Brain pericyte (primary cell): ENCODE measurements around the gene DRP2.
"Not testable (repeated sequence)": the region's sequence is repeated elsewhere in the genome, so short reads cannot be mapped to it uniquely, and the experiment has no call there.

ENCODE experiments used
- DNase-seq: peaks from one replicate; pipeline ENCODE4 v3.0.0-alpha.2; 2012; ENCODE audit warnings: low read depth, low spot score

DRP2 gene

DNA sequence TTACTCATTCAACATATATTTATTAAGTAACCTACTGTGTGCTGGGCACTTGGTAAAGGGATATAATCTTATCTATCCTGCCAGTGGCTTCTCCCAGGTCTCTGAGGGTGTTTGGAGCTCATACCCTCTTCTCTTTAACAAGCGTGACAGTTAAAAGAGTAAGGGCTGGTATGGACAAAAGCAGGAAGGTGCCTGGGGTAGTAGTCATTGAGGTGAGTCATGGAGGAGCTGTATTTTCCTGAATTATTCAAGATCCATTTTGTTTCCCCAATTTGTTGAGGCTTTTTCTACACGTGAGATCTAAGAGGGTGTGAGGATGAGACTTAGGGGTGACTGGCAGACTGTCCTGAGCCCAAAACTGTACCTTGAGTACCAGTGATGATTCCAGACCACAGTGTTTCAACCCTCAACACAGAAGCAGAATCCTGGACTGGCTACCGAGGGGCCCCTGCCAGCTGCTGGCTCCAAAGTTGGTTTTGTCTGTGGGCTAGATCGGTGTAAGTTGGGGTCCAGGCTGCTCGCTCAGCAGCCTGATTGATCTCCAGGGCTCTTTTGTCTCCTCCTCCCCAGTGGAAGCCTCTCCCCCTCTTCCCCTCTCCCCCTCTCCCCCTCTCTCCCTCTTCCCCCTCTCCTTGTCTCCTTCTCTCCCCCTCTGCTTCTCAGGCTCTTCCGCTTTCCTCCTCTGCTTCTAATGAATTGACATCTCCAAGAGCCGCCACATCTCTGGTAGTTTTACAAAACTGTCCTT lies at the start of gene DRP2:
Gene DRP2, plus strand, starts transcription at position 671 of the 748 bp plus-strand sequence. CDS start 11,862 bp downstream, outside the sequence.
- DNase-seq, result no peak

DNA sequence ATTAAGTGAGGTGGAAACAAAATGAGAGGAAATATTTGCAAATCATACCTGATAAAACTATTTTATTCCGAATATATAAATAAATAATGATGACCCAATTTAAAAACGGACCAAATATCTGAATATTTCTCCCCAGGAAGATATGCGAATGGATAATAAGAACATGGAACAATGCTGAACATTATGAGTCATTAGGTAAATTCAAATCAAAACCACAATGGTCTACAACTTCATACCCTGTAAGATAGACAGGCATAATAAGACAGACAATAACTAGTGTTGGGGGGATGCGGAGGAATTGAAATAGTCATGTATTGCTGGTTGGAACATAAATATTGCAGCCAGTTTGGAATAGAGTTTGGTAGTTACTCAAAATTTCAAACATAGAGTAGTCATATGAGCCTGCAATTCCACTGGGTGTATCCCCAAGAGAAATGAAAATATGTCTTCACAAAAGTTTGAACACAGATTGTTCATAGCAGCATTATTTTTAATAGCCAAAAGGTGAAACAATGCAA lies 47.6 kb upstream of the DRP2 start:
- DNase-seq, result no peak

- DNase-seq, result no peak
These were observed 43.1 kb upstream of the DRP2 start for GRCh38 chrX:101176439-101176838.

DNA sequence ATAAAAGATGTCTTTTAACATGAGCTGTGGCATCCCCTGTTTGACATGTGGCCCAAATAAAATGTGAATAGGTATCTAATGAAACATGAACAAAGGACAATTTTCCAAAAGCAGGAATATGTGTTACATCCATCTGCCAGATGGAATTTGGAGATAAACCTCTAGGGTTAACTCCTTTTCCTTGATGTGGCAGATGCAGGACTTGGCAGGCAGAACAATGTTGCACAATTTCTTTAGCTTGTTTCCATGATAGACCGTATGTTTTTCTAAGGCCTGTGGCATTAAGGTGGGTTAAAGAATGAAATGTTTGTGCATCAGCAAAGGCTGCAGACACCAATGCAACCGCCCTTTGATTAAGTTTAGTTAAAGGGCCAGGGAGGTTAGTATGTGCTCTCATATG lies 34.7 kb upstream of the DRP2 start:
- not testable (repeated sequence) for DNase-seq

GRCh38 chrX:101187961-101188360 lies 31.6 kb upstream of the DRP2 start:
- DNase-seq, result not testable (repeated sequence)

GRCh38 chrX:101190736-101191135 lies 28.9 kb upstream of the DRP2 start:
- no peak for DNase-seq

DNA sequence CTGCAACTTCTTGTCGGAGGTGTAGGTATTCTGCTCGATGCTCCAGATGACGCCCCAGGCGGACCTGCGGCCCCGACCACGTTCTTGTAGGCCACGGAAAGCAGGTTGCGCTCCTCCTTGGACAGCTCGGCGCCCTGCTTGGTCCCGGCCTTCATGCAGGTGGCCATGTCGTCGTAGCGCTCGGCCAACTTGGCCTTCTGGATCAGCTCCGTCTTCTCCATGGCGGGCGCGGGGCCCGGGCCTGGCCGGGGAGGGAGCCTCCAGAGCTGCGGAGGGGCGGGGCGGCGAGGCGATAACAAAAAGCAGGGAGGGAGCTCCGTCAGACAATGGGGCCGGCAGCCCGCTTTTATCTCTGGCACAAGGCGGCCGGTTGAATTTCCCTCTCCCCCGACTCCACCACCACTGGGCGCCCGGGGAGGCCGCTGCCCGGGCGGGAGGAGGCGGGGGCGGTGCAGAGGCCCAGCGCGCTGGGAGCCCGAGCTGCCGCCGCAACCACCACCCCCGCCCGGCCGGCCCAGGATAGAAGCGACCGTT lies 28.3 kb upstream of the DRP2 start:
- DNase-seq, result no peak

GRCh38 chrX:101195442-101196173 lies 24.0 kb upstream of the DRP2 start:
- DNase-seq, result no peak

- DNase-seq, result no peak
These were observed 15.7 kb upstream of the DRP2 start for GRCh38 chrX:101203761-101204351.

- DNase-seq, result no peak
These were observed 13.1 kb upstream of the DRP2 start for GRCh38 chrX:101206471-101206870.

- DNase-seq, result no peak
These were observed 11.3 kb upstream of the DRP2 start for GRCh38 chrX:101208152-101208905.

DNA sequence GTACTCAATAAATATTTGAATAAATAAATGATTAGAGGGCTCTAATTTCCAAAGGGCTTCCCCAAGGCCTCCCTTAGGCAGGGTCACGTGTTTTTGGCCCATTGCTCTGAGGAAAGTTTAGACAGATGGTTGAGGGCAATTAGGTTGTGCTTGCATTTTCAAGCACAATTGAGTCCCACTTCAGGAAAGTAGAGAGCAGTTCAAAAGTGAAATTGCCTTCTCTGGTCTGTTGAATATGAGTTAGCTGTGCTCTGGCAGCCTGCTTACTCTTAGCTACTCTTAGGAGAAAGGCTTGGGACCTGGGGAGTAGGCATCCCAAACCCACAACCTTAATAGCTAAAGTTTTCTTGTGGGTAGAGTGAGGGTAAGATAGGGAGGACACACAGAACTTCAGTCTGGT lies 9.0 kb upstream of the DRP2 start:
- DNase-seq, result no peak

DNA sequence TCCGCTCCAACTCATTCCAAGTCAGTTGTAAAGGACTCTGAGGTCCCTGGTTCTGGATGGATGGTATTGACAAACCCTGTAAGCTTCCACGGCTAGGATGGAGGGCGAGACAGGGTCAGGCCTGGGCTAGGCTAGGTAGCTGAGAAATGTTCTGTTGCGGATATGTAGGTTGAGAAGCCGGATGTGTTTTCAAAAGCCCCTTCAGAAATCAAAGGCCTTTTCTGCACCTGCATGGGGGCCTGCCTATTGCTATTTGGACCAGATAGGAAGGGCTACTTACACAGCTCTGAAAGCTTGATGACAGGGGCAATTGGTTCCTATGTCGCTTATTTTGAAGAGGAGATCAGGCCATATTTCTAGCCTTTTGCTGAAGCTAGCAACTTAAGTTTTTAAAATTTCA lies 1.9 kb upstream of the DRP2 start:
- DNase-seq, result no peak

DNA sequence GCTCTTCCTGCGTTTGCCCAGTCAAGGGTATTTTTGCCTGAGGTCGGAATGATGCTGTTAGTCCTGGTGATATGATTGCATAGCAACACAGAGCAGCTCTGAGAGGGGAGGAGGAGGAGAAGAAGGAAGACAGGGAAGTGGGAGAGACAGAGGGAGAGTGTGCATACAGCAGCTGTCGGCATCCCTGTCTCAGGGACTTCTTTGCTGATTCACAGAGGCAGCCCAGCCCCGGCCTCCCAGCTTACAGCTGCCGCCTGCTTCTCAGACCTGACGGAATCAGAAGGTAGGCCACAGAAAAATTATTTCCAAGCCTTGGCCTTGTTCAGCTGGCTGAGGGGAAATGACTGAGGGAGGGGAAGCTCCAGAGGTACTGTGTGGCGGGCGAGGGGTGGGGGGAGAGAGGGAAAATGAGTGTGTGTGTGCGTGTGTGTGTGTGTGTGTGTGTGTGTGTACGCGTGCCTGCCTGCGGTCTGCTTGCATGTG lies 319 bp downstream of the DRP2 start:
- no peak for DNase-seq

GRCh38 chrX:101220662-101221260 lies 1.2 kb downstream of the DRP2 start:
- DNase-seq, result no peak

DNA sequence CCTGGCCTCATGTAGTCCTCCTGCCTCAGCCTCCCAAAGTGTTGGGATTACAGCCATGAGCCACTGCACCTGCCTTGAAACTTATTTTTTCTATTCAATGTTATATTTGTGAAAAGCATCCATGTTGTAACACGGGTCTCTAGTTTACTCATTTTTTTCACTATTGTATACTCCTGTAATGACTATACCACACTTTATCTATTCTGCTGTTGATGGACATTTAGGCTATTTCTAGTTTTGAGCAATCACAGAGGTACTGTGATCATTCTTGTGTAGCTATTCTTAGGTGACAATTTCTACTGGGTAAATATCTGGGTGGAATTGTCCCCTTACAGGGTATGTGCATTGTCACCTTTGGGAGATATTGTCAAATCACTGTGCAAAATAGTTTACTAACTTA lies 3.6 kb downstream of the DRP2 start:
- no peak for DNase-seq

DNA sequence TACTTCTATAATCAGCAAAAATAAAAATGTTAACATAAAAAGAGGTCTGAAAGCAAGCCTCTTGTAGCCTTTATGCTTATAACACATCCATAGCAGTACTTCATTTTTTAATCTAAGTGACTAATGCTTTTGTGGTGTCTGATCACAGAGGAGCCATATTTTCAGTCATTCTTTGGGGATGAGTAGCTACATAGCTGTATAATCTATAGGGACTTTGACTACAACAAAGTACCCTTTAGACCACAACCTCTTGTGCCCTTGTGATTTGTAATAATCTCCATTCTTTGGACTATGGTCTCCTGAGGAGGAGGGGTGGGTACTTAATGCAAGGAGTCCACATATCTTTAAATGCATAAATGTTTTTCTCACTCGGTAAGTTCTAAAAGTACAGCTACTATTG lies 9.6 kb downstream of the DRP2 start:
- no peak for DNase-seq

DNA sequence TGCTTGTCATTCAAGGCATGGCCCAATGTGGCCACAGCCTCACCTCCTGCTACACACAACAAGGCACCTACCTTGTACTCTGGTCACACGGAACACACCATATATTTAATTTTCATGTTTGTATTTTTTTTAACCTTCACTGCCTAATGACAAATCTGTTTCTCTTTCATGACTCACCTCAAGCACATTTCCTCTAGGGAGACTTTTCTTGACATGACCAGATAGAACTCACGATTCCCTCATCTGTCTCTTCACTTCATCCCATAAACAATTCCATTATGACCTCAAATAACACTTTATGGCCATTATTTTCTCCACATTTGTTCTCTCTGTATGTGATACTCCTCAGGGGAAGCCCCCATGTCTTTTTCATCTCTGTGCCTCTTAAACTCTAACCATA lies 11.1 kb downstream of the DRP2 start:
- no peak for DNase-seq

DNA sequence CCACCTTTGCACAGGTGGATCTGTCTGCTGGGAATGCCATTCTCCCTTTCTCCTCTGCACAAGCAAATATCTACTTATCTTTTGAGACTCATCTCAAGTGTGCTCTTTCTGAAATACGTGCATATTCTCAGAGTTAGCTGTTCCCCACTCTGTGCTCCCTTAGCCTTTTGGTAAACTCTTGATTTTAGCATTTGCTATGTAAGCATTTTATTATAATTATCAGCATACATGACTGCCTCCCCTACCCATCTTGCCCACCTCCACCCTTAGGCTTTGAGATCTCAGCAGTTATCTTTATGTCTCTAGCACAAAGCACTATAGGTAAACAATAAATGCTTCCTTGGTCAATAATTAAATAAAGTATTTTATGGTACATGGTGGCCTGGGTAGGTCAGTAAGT lies 11.5 kb downstream of the DRP2 start:
- DNase-seq, result no peak

DNA sequence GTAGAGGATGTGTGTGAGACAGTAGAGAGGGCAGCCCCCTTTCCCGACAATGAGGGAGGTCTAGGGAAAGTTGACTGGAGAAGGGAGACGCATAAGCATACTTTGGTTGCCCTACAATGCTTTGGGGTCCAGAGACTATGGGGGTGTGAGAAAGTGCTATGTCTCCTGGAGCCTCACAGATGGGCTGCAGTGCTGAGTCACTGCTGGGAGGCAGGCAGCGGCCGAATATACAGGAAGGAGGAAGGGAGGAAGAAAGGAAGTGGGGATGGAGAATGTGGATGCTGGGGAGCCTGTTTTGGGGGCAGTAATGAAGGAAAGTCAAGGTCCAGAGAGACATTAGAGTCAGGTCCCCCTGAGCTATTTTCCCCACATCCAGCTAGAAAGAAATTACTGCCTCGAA lies 12.7 kb downstream of the DRP2 start:
- DNase-seq, result no peak

- DNase-seq, result no peak
These were observed 17.5 kb downstream of the DRP2 start for GRCh38 chrX:101237041-101237440.
